ENCODE data around the gene RAPGEF5. TPM values are rescaled to one million over a fixed set of nuclear protein-coding genes. Genes with fewer than 3 reads are reported as not detected.

Gene RAPGEF5
- total RNA-seq, 1 donor from 2014 or later: 5.4 TPM

GRCh38 chr7:22200777-22201176 is 156.2 kb downstream of the RAPGEF5 start:
- no peaks in the 10 kb centered on the region for H3K27me3 Mint-ChIP-seq (ENCODE audit: low read depth)
- no peak for TF ChIP-seq CTCF (IDR thresholded peaks at IDR 0.05; ENCODE audit: unreplicated experiment)

GRCh38 chr7:22200238-22200637 is 156.7 kb downstream of the RAPGEF5 start:
- Mint-ChIP-seq H3K9me3 (no peaks in the 10 kb centered on the region), H3K4me3 (no peak overlapping the region), H3K27me3 (ENCODE audit: low read depth) (no peaks in the 10 kb centered on the region), H3K27ac (no peak overlapping the region), H3K4me1 (peaks cover 50% of the 10 kb centered on the region), H3K36me3 (no peaks in the 10 kb centered on the region)
- TF ChIP-seq CTCF (IDR thresholded peaks at IDR 0.05; ENCODE audit: unreplicated experiment): no peak
- DNase-seq (ENCODE audit: low spot score in 2 of 2, unreplicated experiment in 2 of 2): no peak

More at GRCh38 chr7:22200777-22201176, 156.2 kb downstream of the RAPGEF5 start:
- DNase-seq (ENCODE audit: low spot score in 2 of 2, unreplicated experiment in 2 of 2): no peak
- Mint-ChIP-seq H3K9me3 (no peaks in the 10 kb centered on the region), H3K4me3 (no peak overlapping the region), H3K27ac (no peak overlapping the region), H3K4me1 (peaks cover 54% of the 10 kb centered on the region), H3K36me3 (no peaks in the 10 kb centered on the region)

GRCh38 chr7:22197376-22197775 is 159.6 kb downstream of the RAPGEF5 start:
- Mint-ChIP-seq H3K9me3 (no peaks in the 10 kb centered on the region), H3K4me1 (peaks cover 43% of the 10 kb centered on the region), H3K4me3 (no peak overlapping the region), H3K36me3 (no peaks in the 10 kb centered on the region), H3K27me3 (ENCODE audit: low read depth) (no peaks in the 10 kb centered on the region), H3K27ac (no peak overlapping the region)
- TF ChIP-seq CTCF (IDR thresholded peaks at IDR 0.05; ENCODE audit: unreplicated experiment): no peak
- DNase-seq (ENCODE audit: low spot score in 2 of 2, unreplicated experiment in 2 of 2): no peak

- TF ChIP-seq CTCF (IDR thresholded peaks at IDR 0.05; ENCODE audit: unreplicated experiment): no peak
- H3K36me3 Mint-ChIP-seq: no peaks in the 10 kb centered on the region
- no peak for DNase-seq (ENCODE audit: low spot score in 2 of 2, unreplicated experiment in 2 of 2)
- H3K4me3 Mint-ChIP-seq: no peak overlapping the region
- peaks cover 42% of the 10 kb centered on the region for H3K4me1 Mint-ChIP-seq
- no peaks in the 10 kb centered on the region for H3K9me3 Mint-ChIP-seq
- H3K27ac Mint-ChIP-seq: no peak overlapping the region
- no peaks in the 10 kb centered on the region for H3K27me3 Mint-ChIP-seq (ENCODE audit: low read depth)
These were observed 160.5 kb downstream of the RAPGEF5 start for GRCh38 chr7:22196429-22196828.

GRCh38 chr7:22195397-22196172 is 161.4 kb downstream of the RAPGEF5 start:
- Mint-ChIP-seq H3K36me3 (no peaks in the 10 kb centered on the region), H3K4me1 (peaks cover 40% of the 10 kb centered on the region)

More at GRCh38 chr7:22195397-22196172, 161.4 kb downstream of the RAPGEF5 start:
- no peak overlapping the region for H3K4me3 Mint-ChIP-seq
- TF ChIP-seq CTCF (IDR thresholded peaks at IDR 0.05; ENCODE audit: unreplicated experiment): no peak
- DNase-seq (ENCODE audit: low spot score in 2 of 2, unreplicated experiment in 2 of 2): no peak
- H3K27me3 Mint-ChIP-seq (ENCODE audit: low read depth): no peaks in the 10 kb centered on the region
- no peak overlapping the region for H3K27ac Mint-ChIP-seq
- no peaks in the 10 kb centered on the region for H3K9me3 Mint-ChIP-seq
